Stimulated activated CD4-positive, alpha-beta T cell treated with anti-CD3 and anti-CD28 coated beads, Interleukin-1b, Interleukin-23, amount 100 ng/mL, for 1 hour (primary cell): ENCODE data around the gene CREB5.

Experiments
- DNase-seq, 2 donors: peaks; one replicate each; pipeline ENCODE4 v3.0.0-alpha.2; 2020; ENCODE audit warnings: low read depth in 2 of 2

Gene CREB5

GRCh38 chr7:28641752-28642545 is 229.6 kb downstream of the CREB5 start:
- no peak for DNase-seq

GRCh38 chr7:28643188-28643569 is 230.9 kb downstream of the CREB5 start:
- DNase-seq = no peak

- no peak for DNase-seq
Observed at GRCh38 chr7:28643584-28644340, 231.4 kb downstream of the CREB5 start.

GRCh38 chr7:28645866-28646265 is 233.5 kb downstream of the CREB5 start:
- DNase-seq = no peak

- no peak for DNase-seq
Observed at GRCh38 chr7:28646376-28647075, 234.2 kb downstream of the CREB5 start.

- DNase-seq = no peak
Observed at GRCh38 chr7:28647076-28647421, 234.7 kb downstream of the CREB5 start.

- DNase-seq = no peak
Observed at GRCh38 chr7:28649189-28649588, 236.9 kb downstream of the CREB5 start.

- DNase-seq = no peak
Observed at GRCh38 chr7:28649811-28650210, 237.5 kb downstream of the CREB5 start.

- DNase-seq = no peak
Observed at GRCh38 chr7:28654110-28654509, 241.8 kb downstream of the CREB5 start.

- no peak for DNase-seq
Observed at GRCh38 chr7:28656529-28656928, 244.2 kb downstream of the CREB5 start.

- DNase-seq = no peak
Observed at GRCh38 chr7:28658381-28658780, 246.1 kb downstream of the CREB5 start.

- no peak for DNase-seq
Observed at GRCh38 chr7:28660132-28660531, 247.8 kb downstream of the CREB5 start.

GRCh38 chr7:28661826-28662595 is 249.7 kb downstream of the CREB5 start:
- no peak for DNase-seq

GRCh38 chr7:28666154-28666553 is 253.8 kb downstream of the CREB5 start:
- no peak for DNase-seq

- DNase-seq = no peak
Observed at GRCh38 chr7:28668085-28668484, 255.8 kb downstream of the CREB5 start.

- DNase-seq = no peak
Observed at GRCh38 chr7:28669330-28669729, 257.0 kb downstream of the CREB5 start.

- DNase-seq = no peak
Observed at GRCh38 chr7:28671526-28671925, 259.2 kb downstream of the CREB5 start.

- no peak for DNase-seq
Observed at GRCh38 chr7:28672397-28672797, 260.1 kb downstream of the CREB5 start.

- DNase-seq = no peak
Observed at GRCh38 chr7:28674359-28674782, 262.1 kb downstream of the CREB5 start.

- DNase-seq = no peak
Observed at GRCh38 chr7:28675429-28675828, 263.1 kb downstream of the CREB5 start.

- DNase-seq = no peak
Observed at GRCh38 chr7:28677668-28678067, 265.4 kb downstream of the CREB5 start.

GRCh38 chr7:28678431-28678965 is 266.2 kb downstream of the CREB5 start:
- no peak for DNase-seq
